Measurements from ENCODE around the gene PDLIM5.

Gene PDLIM5

DNA sequence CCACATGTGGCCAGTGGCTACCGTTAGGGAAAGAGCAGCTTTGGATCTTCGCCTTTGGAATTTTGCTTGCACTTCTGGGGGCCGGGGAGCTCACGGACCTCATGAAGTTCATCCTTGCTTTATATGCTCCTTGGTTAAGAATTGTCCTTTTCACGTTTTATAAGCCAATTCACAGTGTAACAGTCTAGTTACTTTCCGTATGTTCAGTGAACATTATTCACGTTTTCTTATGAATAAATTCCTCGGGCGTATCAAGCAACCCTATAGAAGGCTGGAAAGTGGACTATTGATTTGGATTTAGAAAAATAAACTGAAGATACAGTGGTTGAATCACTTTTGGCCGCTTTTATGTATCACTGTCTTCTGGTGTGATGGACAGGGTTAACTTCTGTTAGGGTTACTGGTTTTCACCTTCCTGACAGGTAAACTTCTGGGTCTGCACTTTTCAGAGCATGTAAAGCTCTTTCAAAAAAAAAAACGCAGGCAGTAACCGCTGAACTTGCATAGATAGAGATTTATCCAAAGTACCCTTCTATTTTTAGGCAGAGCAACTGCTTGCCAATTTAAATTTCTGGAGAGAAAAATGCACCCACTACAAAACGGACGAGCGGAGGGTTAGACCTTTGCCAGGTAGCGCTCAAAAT lies 569 bp upstream of the PDLIM5 start:
- no peak for DNase-seq (ENCODE audit: low read depth)
- peak overlapping the region; percentile 96 for H3K4me3 ChIP-seq (ENCODE audit: low read depth, low read length)
- TF ChIP-seq, protein P1, sequence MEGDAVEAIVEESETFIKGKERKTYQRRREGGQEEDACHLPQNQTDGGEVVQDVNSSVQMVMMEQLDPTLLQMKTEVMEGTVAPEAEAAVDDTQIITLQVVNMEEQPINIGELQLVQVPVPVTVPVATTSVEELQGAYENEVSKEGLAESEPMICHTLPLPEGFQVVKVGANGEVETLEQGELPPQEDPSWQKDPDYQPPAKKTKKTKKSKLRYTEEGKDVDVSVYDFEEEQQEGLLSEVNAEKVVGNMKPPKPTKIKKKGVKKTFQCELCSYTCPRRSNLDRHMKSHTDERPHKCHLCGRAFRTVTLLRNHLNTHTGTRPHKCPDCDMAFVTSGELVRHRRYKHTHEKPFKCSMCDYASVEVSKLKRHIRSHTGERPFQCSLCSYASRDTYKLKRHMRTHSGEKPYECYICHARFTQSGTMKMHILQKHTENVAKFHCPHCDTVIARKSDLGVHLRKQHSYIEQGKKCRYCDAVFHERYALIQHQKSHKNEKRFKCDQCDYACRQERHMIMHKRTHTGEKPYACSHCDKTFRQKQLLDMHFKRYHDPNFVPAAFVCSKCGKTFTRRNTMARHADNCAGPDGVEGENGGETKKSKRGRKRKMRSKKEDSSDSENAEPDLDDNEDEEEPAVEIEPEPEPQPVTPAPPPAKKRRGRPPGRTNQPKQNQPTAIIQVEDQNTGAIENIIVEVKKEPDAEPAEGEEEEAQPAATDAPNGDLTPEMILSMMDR (IDR thresholded peaks at IDR 0.05; ENCODE audit: insufficient read depth, low read depth, low read length, missing control alignments): no peak

DNA sequence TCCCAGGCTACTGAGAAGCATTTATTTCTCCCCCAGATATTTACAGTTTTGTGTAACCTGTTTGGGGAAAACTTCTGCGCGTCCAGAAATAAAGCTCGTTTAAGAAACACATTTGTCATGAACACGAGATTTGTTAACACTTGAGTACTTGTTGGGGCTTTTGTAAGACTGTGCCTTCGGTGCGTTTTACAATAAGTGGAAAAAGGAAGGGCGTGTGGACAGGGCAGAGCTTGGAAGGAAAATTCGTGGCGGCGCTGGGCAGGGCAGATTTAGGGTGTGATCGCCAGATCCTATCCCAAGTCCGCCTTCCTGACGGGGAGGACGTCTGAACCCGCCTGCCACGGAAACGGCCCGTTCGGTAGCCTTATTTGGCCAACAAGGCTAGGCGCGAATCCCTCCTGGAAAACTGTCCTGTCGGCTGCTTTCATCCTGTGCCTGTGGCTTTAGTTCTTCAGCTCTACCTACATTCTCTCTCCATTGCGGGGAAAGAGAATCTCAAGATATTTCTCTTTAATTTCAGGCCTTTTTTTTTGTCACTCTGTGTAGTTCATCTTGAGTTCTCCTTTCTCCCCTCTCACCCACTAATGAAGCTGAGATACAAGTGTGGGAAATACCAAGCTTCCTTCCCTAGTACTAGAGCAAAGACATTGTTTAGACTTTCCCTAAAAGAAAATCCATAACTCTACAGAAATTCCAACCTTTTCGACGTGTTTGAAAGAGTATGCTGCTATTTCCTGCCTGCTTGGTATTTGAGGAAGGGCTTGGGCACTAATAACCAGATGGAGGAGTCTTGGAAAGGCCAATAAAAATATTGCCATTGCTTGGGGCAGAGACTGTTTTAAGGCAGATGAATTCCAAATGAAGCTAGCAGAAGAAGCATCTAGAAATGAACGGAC lies 982 bp downstream of the PDLIM5 start:
- H3K4me3 ChIP-seq (ENCODE audit: low read depth, low read length): peak overlapping the region; percentile 96
- TF ChIP-seq, protein P1 (IDR thresholded peaks at IDR 0.05; ENCODE audit: insufficient read depth, low read depth, low read length, missing control alignments): no peak
- peak; percentile 55 for DNase-seq (ENCODE audit: low read depth)

DNA sequence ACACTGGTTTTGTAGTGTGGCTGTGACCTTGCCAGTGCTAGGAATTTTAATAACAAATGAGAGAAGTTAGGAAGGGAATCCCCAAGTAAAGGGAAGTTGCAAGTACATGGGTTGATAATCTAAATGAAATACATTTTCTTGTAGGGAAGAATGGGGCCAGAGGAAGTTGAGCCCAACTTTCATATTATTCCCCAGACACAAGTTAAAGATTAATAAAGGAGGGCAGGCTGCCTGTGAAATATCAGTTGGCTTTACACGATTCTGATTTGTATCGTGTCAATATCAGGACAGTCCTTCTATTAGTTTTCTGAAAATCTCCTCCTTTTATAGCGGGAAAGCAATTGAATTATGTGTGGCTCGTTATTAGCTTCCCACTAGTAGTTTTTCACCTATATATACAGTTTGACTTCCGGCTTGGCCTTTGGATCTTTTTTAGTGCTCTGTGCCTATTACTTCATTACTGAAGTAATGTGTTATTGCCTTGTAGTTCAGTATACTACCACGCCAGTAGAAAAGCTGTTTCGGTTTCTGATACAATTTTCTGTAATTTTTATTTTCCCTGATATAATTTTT lies 1.7 kb downstream of the PDLIM5 start:
- peak overlapping the region; percentile 96 for H3K4me3 ChIP-seq (ENCODE audit: low read depth, low read length)
- no peak for DNase-seq (ENCODE audit: low read depth)
- TF ChIP-seq, protein P1 (IDR thresholded peaks at IDR 0.05; ENCODE audit: insufficient read depth, low read depth, low read length, missing control alignments): no peak

DNA sequence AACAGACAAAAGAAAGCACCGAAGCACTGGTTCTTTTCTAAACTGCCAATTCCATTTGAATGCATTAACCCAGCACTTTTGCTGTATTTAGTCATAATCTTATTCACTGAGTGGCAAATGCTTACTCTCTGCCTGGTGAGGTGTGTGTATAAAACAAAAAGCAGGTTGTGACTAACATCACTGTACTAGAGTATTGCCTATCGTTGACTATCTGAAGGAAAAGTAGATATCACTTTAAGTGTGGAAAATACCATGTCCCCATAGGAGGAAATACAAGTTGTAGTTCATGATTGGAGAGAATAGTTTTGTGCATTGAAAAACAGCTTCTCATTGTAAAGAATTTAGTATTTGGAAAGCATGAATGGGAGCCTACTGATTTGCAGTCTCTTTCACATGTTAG lies 2.7 kb downstream of the PDLIM5 start:
- DNase-seq (ENCODE audit: low read depth): no peak
- TF ChIP-seq, protein P1 (IDR thresholded peaks at IDR 0.05; ENCODE audit: insufficient read depth, low read depth, low read length, missing control alignments): no peak
- H3K4me3 ChIP-seq (ENCODE audit: low read depth, low read length): no peak overlapping the region

DNA sequence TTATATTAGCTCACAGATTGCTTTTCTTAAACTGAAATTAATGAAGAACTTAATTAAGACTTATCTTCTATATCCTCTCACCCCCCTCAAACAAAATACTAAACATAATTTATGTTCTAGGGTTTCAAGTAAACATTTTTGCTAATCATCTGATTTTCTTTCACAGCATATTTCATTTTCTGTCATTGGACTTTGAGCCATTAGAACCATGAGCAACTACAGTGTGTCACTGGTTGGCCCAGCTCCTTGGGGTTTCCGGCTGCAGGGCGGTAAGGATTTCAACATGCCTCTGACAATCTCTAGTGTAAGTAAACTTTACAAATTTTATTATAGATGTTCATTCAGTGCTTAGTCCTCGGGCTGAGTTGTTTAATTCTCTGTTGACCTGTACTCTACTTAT lies 3.3 kb downstream of the PDLIM5 start:
- TF ChIP-seq, protein P1 (IDR thresholded peaks at IDR 0.05; ENCODE audit: insufficient read depth, low read depth, low read length, missing control alignments): no peak
- no peak overlapping the region for H3K4me3 ChIP-seq (ENCODE audit: low read depth, low read length)
- no peak for DNase-seq (ENCODE audit: low read depth)

DNA sequence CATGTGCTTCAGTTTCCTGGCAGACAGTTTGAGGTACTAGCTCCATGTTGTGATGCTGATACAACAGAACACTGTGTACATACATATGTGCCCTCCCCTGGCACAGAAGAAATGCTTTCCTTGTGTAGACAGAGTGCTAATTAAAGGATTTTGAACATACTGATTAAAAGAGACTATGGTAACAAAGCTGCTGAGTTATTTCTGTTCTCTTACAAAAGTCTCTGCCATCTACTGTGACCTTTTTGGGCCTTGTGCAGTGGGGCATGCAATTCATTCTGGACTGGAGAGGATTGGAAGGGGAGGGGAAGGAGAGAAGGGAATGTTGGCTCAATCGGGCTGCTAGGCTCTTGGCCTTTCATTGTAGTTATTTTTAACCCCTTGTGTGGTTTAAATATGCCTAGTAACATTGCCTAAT lies 6.0 kb downstream of the PDLIM5 start:
- H3K4me3 ChIP-seq (ENCODE audit: low read depth, low read length): no peak overlapping the region
- TF ChIP-seq, protein P1 (IDR thresholded peaks at IDR 0.05; ENCODE audit: insufficient read depth, low read depth, low read length, missing control alignments): no peak

More for the DNA sequence above, 6.0 kb downstream of the PDLIM5 start:
- DNase-seq (ENCODE audit: low read depth): no peak
